Measurements from ENCODE around the gene BTN1A1. TPM values are rescaled to one million over a fixed set of nuclear protein-coding genes. Genes with fewer than 3 reads are reported as not detected.

Gene BTN1A1
- total RNA-seq, 1 experiment from 2014 or later: 0.10 TPM

GRCh38 chr6:26493258-26493657 is 6.8 kb upstream of the BTN1A1 start:
- CTCF ChIA-PET: no interaction called here
- no peaks in the 10 kb centered on the region for H3K27me3 ChIP-seq (ENCODE audit: control insufficient read depth, insufficient read depth, low read length)
- DNase-seq (ENCODE audit: low read depth, low spot score) (no peak), ATAC-seq (no peak)
- no peaks in the 10 kb centered on the region for H3K4me1 ChIP-seq (ENCODE audit: control insufficient read depth, insufficient read depth, low read length)
- BruUV-seq (replicated peaks): no TSS peak
- no peak overlapping the region for H3K4me3 ChIP-seq (ENCODE audit: low read depth in 2 of 2, low read length in 2 of 2)
- H3K9me3 ChIP-seq (ENCODE audit: control insufficient read depth, insufficient read depth, low read depth, low read length): no peaks in the 10 kb centered on the region
- no peaks in the 10 kb centered on the region for H3K36me3 ChIP-seq (ENCODE audit: control insufficient read depth, insufficient read depth, low read length)
- POLR2A ChIA-PET: no interaction called here
- H3K27ac ChIP-seq (ENCODE audit: low read length): no peak overlapping the region
- intact Hi-C loops (cut with micrococcal nuclease; ENCODE audit: unreplicated experiment) (no loop called here), in situ Hi-C loops (cut with HindIII; ENCODE audit: low pct_unique_long_range_greater_than_20kb, low sequenced_read_pairs) (no loop called here)
- peak; percentile 27; the same call in 1 of the 2 replicates for TF ChIP-seq CTCF (IDR thresholded peaks at IDR 0.05)
- no peak for TF ChIP-seq POLR2AphosphoS5 (IDR thresholded peaks at IDR 0.05; ENCODE audit: low read depth, low read length)

GRCh38 chr6:26494117-26494516 is 6.0 kb upstream of the BTN1A1 start:
- intact Hi-C loops (cut with micrococcal nuclease; ENCODE audit: unreplicated experiment) (no loop called here), in situ Hi-C loops (cut with HindIII; ENCODE audit: low pct_unique_long_range_greater_than_20kb, low sequenced_read_pairs) (no loop called here)
- CTCF ChIA-PET: no interaction called here
- no TSS peak for BruUV-seq (replicated peaks)
- no peak overlapping the region for H3K4me3 ChIP-seq (ENCODE audit: low read depth in 2 of 2, low read length in 2 of 2)
- no peaks in the 10 kb centered on the region for H3K9me3 ChIP-seq (ENCODE audit: control insufficient read depth, insufficient read depth, low read depth, low read length)
- TF ChIP-seq TCF7L2 (IDR thresholded peaks at IDR 0.05; ENCODE audit: low read depth, low read length): no peak
- no peak for TF ChIP-seq SIN3A (IDR thresholded peaks at IDR 0.05; ENCODE audit: borderline replicate concordance, insufficient read depth, low read depth, low read length)
- no peak for TF ChIP-seq POLR2AphosphoS5 (IDR thresholded peaks at IDR 0.05; ENCODE audit: low read depth, low read length)
- no peaks in the 10 kb centered on the region for H3K4me1 ChIP-seq (ENCODE audit: control insufficient read depth, insufficient read depth, low read length)
- DNase-seq (ENCODE audit: low read depth, low spot score) (no peak), ATAC-seq (no peak)
- POLR2A ChIA-PET: no interaction called here
- H3K27me3 ChIP-seq (ENCODE audit: control insufficient read depth, insufficient read depth, low read length): no peaks in the 10 kb centered on the region
- H3K27ac ChIP-seq (ENCODE audit: low read length): no peak overlapping the region
- no peaks in the 10 kb centered on the region for H3K36me3 ChIP-seq (ENCODE audit: control insufficient read depth, insufficient read depth, low read length)

GRCh38 chr6:26495281-26495680 is 4.8 kb upstream of the BTN1A1 start:
- no peak for DNase-seq (ENCODE audit: low read depth, low spot score)
- H3K4me1 ChIP-seq (ENCODE audit: control insufficient read depth, insufficient read depth, low read length): no peaks in the 10 kb centered on the region
- H3K36me3 ChIP-seq (ENCODE audit: control insufficient read depth, insufficient read depth, low read length): no peaks in the 10 kb centered on the region
- no peaks in the 10 kb centered on the region for H3K9me3 ChIP-seq (ENCODE audit: control insufficient read depth, insufficient read depth, low read depth, low read length)
- in situ Hi-C loops (cut with HindIII; ENCODE audit: low pct_unique_long_range_greater_than_20kb, low sequenced_read_pairs) (no loop called here), intact Hi-C loops (cut with micrococcal nuclease; ENCODE audit: unreplicated experiment) (no loop called here)
- no peak overlapping the region for H3K4me3 ChIP-seq (ENCODE audit: low read depth in 2 of 2, low read length in 2 of 2)
- no peaks in the 10 kb centered on the region for H3K27me3 ChIP-seq (ENCODE audit: control insufficient read depth, insufficient read depth, low read length)
- BruUV-seq (replicated peaks): no TSS peak
- CTCF ChIA-PET: no interaction called here
- TF ChIP-seq POLR2AphosphoS5 (IDR thresholded peaks at IDR 0.05; ENCODE audit: low read depth, low read length) (no peak), REST (IDR thresholded peaks at IDR 0.05; ENCODE audit: insufficient read depth in 1 of 2, low read depth in 2 of 2, low read length in 1 of 2) (no peak), SIN3A (IDR thresholded peaks at IDR 0.05; ENCODE audit: borderline replicate concordance, insufficient read depth, low read depth, low read length) (no peak), TCF7L2 (IDR thresholded peaks at IDR 0.05; ENCODE audit: low read depth, low read length) (no peak), CTCF (IDR thresholded peaks at IDR 0.05) (no peak)
- no peak overlapping the region for H3K27ac ChIP-seq (ENCODE audit: low read length)
- no peak for ATAC-seq
- POLR2A ChIA-PET: interaction anchor here (0.6 kb wide), 3 partner anchors 9 to 222 kb away, joined by 3 to 6 read pairs (median 3); partner anchors contain the start of gene BTN2A1

All from Panc1 (cell line).